IgD-negative memory B cell (primary cell): ENCODE data around the gene POLG. TPM values are rescaled to one million over a fixed set of nuclear protein-coding genes. Genes with fewer than 3 reads are reported as not detected.
"Not testable (repeated sequence)": the region's sequence is repeated elsewhere in the genome, so short reads cannot be mapped to it uniquely, and the experiment has no call there.

Source experiments
- H3K27ac Mint-ChIP-seq, 3 donors: one replicate each; pipeline ENCODE4 v1.8.0; 2020 to 2022; ENCODE audit warnings: mild to moderate bottlenecking in 3 of 3, mixed read lengths in 3 of 3, moderate library complexity in 1 of 3
- H3K27me3 Mint-ChIP-seq: one replicate; pipeline ENCODE4 v1.8.0; 2021; ENCODE audit warnings: mixed read lengths
- H3K36me3 Mint-ChIP-seq: one replicate; pipeline ENCODE4 v1.8.0; 2020; ENCODE audit warnings: mild to moderate bottlenecking, mixed read lengths
- H3K4me1 Mint-ChIP-seq, 3 donors: one replicate each; pipeline ENCODE4 v1.8.0; 2020 to 2022; ENCODE audit warnings: mixed read lengths in 3 of 3, mild to moderate bottlenecking in 1 of 3
- H3K4me3 Mint-ChIP-seq, 4 donors: one replicate each; pipeline ENCODE4 v1.8.0; 2020 to 2022; ENCODE audit warnings: mild to moderate bottlenecking in 4 of 4, mixed read lengths in 4 of 4, moderate library complexity in 3 of 4
- H3K9me3 Mint-ChIP-seq, 3 donors: one replicate each; pipeline ENCODE4 v1.8.0; 2020 to 2021; ENCODE audit warnings: mixed read lengths in 3 of 3, mild to moderate bottlenecking in 1 of 3
- polyA plus RNA-seq: library from polyadenylated mRNA; unstranded; fragments of 300-500 nt; fragmentation: Illumina TruSeq; gene quantifications from one replicate; pipeline ENCODE4 v1.2.3, GENCODE V29; 2021

POLG gene
- polyA plus RNA-seq, 1 donor from 2014 or later, result 46.5 TPM

DNA sequence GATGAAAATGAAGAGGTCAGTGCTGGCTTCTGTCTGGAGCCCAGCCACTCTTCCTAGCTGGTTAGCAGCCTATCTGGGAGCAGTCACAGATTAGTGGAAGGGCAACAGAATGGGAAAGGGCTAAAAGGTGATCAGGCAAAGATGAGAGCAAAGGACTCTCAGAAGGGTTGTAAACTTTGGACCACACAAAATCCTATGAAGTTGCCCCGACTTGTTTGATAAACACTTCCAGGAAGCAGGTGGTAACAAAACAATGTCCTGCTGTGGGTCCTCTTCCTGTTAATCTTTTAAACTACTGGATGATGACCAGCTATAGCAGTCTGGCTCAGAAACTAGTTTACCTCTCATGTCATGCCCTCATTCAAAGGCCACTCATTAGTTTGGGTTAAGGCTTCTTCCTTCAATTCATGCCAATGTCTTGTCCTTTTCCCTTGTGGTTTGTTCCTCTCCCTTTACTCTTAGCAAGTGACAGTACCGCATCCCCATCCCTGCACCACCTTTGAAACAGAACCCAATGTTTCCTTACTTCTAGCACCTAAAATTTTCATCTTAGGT lies 19.2 kb downstream of the POLG start:
- Mint-ChIP-seq H3K27me3 (no peaks in the 10 kb centered on the region), H3K4me3 (no peak overlapping the region), H3K4me1 (peaks cover 0 to 11% (median 2%) of the 10 kb centered on the region in 3 donors), H3K9me3 (no peaks in the 10 kb centered on the region), H3K36me3 (peaks cover 3% of the 10 kb centered on the region), H3K27ac (peak overlapping the region; percentile 33 to 85 (median 74))

DNA sequence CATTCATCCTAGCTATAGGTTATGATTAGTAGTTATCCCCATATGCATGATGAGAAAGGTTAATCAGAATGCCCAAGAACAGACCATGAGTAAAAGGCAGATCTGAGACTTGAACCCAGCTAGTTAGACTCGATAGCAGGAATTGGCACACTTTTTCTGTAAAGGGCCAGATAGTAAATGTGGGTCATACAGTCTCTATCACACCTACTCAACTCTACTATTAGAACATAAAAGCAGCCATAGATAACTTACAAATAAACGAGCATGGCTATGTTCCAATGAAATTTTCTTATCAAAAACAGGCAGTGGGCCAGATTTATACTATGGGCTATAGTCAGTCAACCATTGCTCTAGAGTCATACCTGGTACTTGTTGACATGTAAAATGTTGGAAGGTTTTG lies 24.6 kb downstream of the POLG start:
- Mint-ChIP-seq H3K4me3 (no peak overlapping the region), H3K27me3 (no peaks in the 10 kb centered on the region), H3K27ac (peak overlapping the region in 2 of 3 donors; percentile 45 to 69), H3K4me1 (peaks cover 4 to 19% (median 4%) of the 10 kb centered on the region in 3 donors), H3K36me3 (peaks cover 3% of the 10 kb centered on the region), H3K9me3 (no peaks in the 10 kb centered on the region)

DNA sequence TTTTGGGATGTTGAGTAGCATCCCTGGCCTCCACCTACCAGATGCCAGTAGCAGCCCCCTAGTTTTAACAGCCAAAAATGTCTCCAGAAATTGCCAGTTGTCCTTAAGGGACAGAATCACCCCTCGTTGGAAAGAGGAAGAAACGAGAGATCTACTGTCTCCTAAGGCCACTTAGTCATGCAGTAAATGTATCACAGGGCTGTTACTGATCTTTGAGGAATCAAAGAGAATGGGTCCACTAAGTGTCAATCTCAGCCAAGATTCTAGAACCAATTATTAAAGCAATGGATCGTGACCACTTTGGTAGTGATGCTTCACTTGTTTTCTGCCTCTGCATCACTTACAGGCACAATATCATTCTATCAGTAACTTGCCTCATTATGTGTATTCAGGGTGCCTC lies 26.4 kb downstream of the POLG start:
- Mint-ChIP-seq H3K4me3 (no peak overlapping the region), H3K27ac (no peak overlapping the region), H3K9me3 (no peaks in the 10 kb centered on the region), H3K36me3 (peaks cover 4% of the 10 kb centered on the region), H3K4me1 (peaks cover 4 to 19% (median 4%) of the 10 kb centered on the region in 3 donors), H3K27me3 (no peaks in the 10 kb centered on the region)

DNA sequence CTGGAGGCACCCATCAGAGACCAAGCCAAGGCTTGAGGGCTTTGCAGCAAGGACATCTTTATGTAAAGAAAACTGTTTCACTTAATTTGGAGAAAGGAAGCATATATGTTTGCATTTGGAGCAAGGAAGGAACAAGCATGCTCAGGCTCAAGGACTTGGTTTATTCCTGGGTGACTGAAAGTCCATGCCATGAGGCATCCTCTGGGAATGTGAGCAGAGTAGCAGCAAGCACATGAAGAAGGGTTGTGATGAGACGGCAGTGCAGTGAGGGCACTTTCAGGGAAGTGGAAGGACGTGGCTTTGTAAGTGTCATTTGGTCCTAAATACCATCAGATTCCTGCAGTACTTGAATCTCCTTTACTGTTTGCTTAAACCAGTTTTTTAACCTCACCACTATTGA lies 26.8 kb downstream of the POLG start:
- Mint-ChIP-seq H3K4me1 (peaks cover 4 to 14% (median 4%) of the 10 kb centered on the region in 3 donors), H3K27me3 (no peaks in the 10 kb centered on the region), H3K36me3 (peaks cover 4% of the 10 kb centered on the region), H3K4me3 (no peak overlapping the region), H3K27ac (no peak overlapping the region), H3K9me3 (no peaks in the 10 kb centered on the region)

DNA sequence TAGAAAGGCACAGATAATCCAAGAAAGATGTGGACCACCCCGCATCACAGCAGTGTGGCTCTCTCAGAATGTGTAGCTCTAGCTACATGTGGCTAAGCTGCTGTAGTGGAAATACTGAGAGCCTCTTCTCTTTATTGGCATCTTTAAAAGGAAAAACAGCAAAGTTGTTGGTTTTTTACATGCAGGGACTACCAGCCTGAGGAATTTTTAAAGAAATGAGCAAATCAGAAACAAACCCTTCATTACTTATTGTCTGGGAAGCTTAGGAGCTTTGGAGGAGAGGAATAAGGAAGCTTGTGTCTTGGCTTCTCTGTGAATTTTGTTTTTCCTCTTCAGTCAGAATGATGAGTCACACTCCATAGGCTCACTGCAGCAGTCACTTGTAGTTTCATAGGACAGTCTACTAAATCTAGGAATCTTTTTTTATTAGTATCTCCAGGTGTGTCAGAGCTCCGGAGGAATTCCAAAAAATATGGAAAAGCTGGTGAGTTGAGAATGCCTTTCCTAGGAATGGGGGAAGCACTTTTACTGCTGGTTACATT lies 27.5 kb downstream of the POLG start:
- Mint-ChIP-seq H3K36me3 (peaks cover 4% of the 10 kb centered on the region), H3K9me3 (no peaks in the 10 kb centered on the region), H3K27ac (peak overlapping the region in 1 of 3 donors; percentile 35), H3K4me3 (no peak overlapping the region), H3K27me3 (no peaks in the 10 kb centered on the region), H3K4me1 (peaks cover 4 to 14% (median 4%) of the 10 kb centered on the region in 3 donors)

GRCh38 chr15:89305395-89305794 lies 29.2 kb downstream of the POLG start:
- Mint-ChIP-seq H3K4me3 (no peak overlapping the region), H3K4me1 (peaks cover 1 to 7% (median 4%) of the 10 kb centered on the region in 3 donors), H3K9me3 (no peaks in the 10 kb centered on the region), H3K27me3 (no peaks in the 10 kb centered on the region), H3K27ac (peak overlapping the region in 1 of 3 donors; percentile 7), H3K36me3 (peaks cover 6% of the 10 kb centered on the region)

- Mint-ChIP-seq H3K4me3 (no peak overlapping the region), H3K9me3 (no peaks in the 10 kb centered on the region), H3K4me1 (no peaks in the 10 kb centered on the region), H3K36me3 (peaks cover 6% of the 10 kb centered on the region), H3K27me3 (no peaks in the 10 kb centered on the region), H3K27ac (no peak overlapping the region)
Measured at GRCh38 chr15:89303986-89304385, 30.6 kb downstream of the POLG start.

GRCh38 chr15:89301304-89302089 lies 33.1 kb downstream of the POLG start:
- H3K27ac Mint-ChIP-seq, result no peak overlapping the region
- no peak overlapping the region for H3K4me3 Mint-ChIP-seq
- H3K4me1 Mint-ChIP-seq, result peaks cover 0 to 2% (median 0%) of the 10 kb centered on the region in 3 donors
- peaks cover 12% of the 10 kb centered on the region for H3K36me3 Mint-ChIP-seq
- peaks cover 0 to 4% (median 4%) of the 10 kb centered on the region in 3 donors for H3K9me3 Mint-ChIP-seq
- H3K27me3 Mint-ChIP-seq, result no peaks in the 10 kb centered on the region

GRCh38 chr15:89299896-89300295 lies 34.7 kb downstream of the POLG start:
- Mint-ChIP-seq H3K27ac (no peak overlapping the region), H3K9me3 (peaks cover 0 to 4% (median 4%) of the 10 kb centered on the region in 3 donors)

DNA sequence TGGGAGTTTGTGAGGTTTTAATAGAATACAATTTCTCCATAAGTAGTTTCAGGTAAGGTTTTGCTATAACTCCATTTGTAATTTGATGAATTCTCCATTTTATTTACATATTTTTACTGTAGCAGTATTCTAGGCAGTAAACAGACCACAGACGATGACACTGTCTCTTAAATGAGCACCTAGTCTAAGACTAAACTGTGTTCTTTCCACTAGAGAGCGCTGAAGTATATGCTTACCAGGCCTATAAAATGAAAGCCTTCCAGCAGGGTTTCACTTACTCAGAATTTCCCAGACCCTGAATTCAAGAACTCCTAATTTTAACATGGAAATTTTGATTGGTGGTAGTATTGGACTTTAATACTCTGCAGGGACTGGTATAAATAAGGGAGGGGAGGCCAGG lies 41.6 kb downstream of the POLG start:
- H3K27ac Mint-ChIP-seq, result no peak overlapping the region
- no peaks in the 10 kb centered on the region for H3K9me3 Mint-ChIP-seq
- H3K4me1 Mint-ChIP-seq, result no peaks in the 10 kb centered on the region
- no peak overlapping the region for H3K4me3 Mint-ChIP-seq
- H3K36me3 Mint-ChIP-seq, result peaks cover 3% of the 10 kb centered on the region
- no peaks in the 10 kb centered on the region for H3K27me3 Mint-ChIP-seq

More at GRCh38 chr15:89299896-89300295, 34.7 kb downstream of the POLG start:
- peaks cover 12% of the 10 kb centered on the region for H3K36me3 Mint-ChIP-seq
- no peaks in the 10 kb centered on the region for H3K27me3 Mint-ChIP-seq
- H3K4me1 Mint-ChIP-seq, result peaks cover 0 to 2% (median 0%) of the 10 kb centered on the region in 3 donors
- no peak overlapping the region for H3K4me3 Mint-ChIP-seq

DNA sequence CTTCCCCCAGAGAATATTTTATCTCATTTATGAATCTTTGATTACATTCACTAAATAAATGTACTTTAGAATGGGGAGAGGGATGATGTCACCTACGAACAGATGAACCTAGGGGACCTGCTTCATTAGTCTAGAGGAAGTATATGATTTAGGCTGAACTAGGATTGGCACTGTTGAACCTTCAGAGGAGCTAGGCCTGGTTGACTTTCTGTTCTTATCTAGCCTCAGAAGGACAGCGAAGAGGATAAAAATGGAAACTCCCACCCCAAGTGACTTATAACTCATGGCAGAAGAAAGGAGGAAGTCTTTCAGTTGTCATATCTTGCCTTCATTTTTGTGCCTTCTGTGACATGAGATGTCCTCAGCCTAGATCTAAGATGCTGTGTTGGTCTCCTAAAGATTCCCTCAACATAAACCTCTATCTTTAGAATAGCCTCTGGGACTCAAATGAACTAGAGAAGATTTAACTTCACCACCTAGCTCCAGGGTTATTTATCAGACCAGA lies 42.6 kb downstream of the POLG start:
- Mint-ChIP-seq H3K27me3 (no peaks in the 10 kb centered on the region), H3K27ac (no peak overlapping the region), H3K4me3 (no peak overlapping the region), H3K4me1 (no peaks in the 10 kb centered on the region), H3K36me3 (peaks cover 6% of the 10 kb centered on the region), H3K9me3 (no peaks in the 10 kb centered on the region)

DNA sequence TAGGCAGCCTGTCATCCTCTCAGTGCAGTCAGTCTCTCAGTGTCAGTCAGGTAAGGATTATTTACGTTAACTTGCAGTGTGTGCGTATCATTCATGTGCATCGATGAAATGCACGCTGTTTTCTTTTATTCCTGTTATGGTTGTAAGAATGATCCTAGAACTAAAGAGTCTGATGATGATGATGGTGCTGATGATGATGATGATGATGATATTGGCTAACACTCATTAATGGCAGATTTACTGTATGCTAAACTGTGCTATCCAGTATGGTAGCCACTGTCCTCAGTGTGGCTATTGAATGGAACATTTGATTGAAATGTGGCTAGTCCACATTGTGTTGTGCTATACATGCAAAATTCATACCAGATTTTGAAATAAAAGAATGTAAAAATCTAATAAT lies 51.4 kb downstream of the POLG start:
- H3K9me3 Mint-ChIP-seq, result peaks cover 0 to 5% (median 0%) of the 10 kb centered on the region in 3 donors
- no peak overlapping the region for H3K4me3 Mint-ChIP-seq

GRCh38 chr15:89282631-89283030 lies 52.0 kb downstream of the POLG start:
- Mint-ChIP-seq H3K4me1 (no peaks in the 10 kb centered on the region), H3K27me3 (no peaks in the 10 kb centered on the region), H3K4me3 (no peak overlapping the region)

More for the DNA sequence above, 51.4 kb downstream of the POLG start:
- H3K27ac Mint-ChIP-seq, result no peak overlapping the region
- no peaks in the 10 kb centered on the region for H3K4me1 Mint-ChIP-seq
- no peaks in the 10 kb centered on the region for H3K27me3 Mint-ChIP-seq
- H3K36me3 Mint-ChIP-seq, result peaks cover 17% of the 10 kb centered on the region

GRCh38 chr15:89278307-89278706 lies 56.3 kb downstream of the POLG start:
- Mint-ChIP-seq H3K4me1 (no peaks in the 10 kb centered on the region), H3K9me3 (no peaks in the 10 kb centered on the region), H3K27ac (no peak overlapping the region), H3K36me3 (peaks cover 9% of the 10 kb centered on the region), H3K4me3 (no peak overlapping the region), H3K27me3 (no peaks in the 10 kb centered on the region)

More at GRCh38 chr15:89282631-89283030, 52.0 kb downstream of the POLG start:
- Mint-ChIP-seq H3K36me3 (peaks cover 17% of the 10 kb centered on the region), H3K9me3 (peaks cover 0 to 5% (median 0%) of the 10 kb centered on the region in 3 donors), H3K27ac (no peak overlapping the region)

DNA sequence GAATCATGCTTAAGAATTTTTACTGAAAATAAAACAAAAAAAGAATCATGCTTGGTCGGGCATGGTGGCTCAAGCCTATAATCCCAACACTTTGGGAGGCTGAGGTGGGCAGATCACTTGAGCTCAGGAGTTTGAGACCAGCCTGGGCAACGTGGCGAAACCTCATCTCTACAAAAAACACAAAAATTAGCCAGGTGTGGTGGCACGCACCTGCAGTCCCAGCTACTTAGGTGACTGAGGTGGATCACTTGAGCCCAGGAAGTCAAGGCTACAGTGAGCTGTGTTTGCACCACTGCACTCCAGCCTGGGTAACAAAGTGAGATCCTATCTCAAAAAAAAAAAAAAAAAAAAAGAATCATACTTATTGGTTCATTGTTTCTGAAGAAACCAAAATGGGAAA lies 57.3 kb downstream of the POLG start:
- not testable (repeated sequence) for H3K27ac Mint-ChIP-seq, H3K4me3 Mint-ChIP-seq, H3K27me3 Mint-ChIP-seq, H3K36me3 Mint-ChIP-seq, H3K9me3 Mint-ChIP-seq, H3K4me1 Mint-ChIP-seq
